ENCODE measurements around the gene SASH1.
"Not testable (repeated sequence)": the region's sequence is repeated elsewhere in the genome, so short reads cannot be mapped to it uniquely, and the experiment has no call there.

Gene SASH1

GRCh38 chr6:148580442-148580841 lies 237.8 kb downstream of the SASH1 start:
- no peak overlapping the region for H3K9ac ChIP-seq (ENCODE audit: low read length)
- H3K4me3 ChIP-seq (ENCODE audit: low read length): no peak overlapping the region
- no peak for DNase-seq (ENCODE audit: low read depth)
- peaks cover 16% of the 10 kb centered on the region for H3K9me3 ChIP-seq (ENCODE audit: control insufficient read depth, low read length)
- no peaks in the 10 kb centered on the region for H3K36me3 ChIP-seq (ENCODE audit: control insufficient read depth, insufficient read depth, low read length, severe bottlenecking)
- H3K27me3 ChIP-seq (replicated peaks; ENCODE audit: control insufficient read depth, insufficient read depth, low read length): no peaks in the 10 kb centered on the region
- H3K4me1 ChIP-seq (ENCODE audit: control insufficient read depth, insufficient read depth, low read length): no peaks in the 10 kb centered on the region

- no peak overlapping the region for H3K9ac ChIP-seq (ENCODE audit: low read length)
- H3K9me3 ChIP-seq (ENCODE audit: control insufficient read depth, low read length): peaks cover 27% of the 10 kb centered on the region
- H3K4me3 ChIP-seq (ENCODE audit: low read length): no peak overlapping the region
- no peaks in the 10 kb centered on the region for H3K4me1 ChIP-seq (ENCODE audit: control insufficient read depth, insufficient read depth, low read length)
- no peaks in the 10 kb centered on the region for H3K27me3 ChIP-seq (replicated peaks; ENCODE audit: control insufficient read depth, insufficient read depth, low read length)
- H3K36me3 ChIP-seq (ENCODE audit: control insufficient read depth, insufficient read depth, low read length, severe bottlenecking): no peaks in the 10 kb centered on the region
- DNase-seq (ENCODE audit: low read depth): no peak
These were observed 241.0 kb downstream of the SASH1 start for GRCh38 chr6:148583631-148584030.

GRCh38 chr6:148585641-148586040 lies 243.0 kb downstream of the SASH1 start:
- H3K4me1 ChIP-seq (ENCODE audit: control insufficient read depth, insufficient read depth, low read length); H3K27me3 ChIP-seq (replicated peaks; ENCODE audit: control insufficient read depth, insufficient read depth, low read length); DNase-seq (ENCODE audit: low read depth); H3K4me3 ChIP-seq (ENCODE audit: low read length); H3K36me3 ChIP-seq (ENCODE audit: control insufficient read depth, insufficient read depth, low read length, severe bottlenecking); H3K9ac ChIP-seq (ENCODE audit: low read length): not testable (repeated sequence)
- peaks cover 35% of the 10 kb centered on the region for H3K9me3 ChIP-seq (ENCODE audit: control insufficient read depth, low read length)

GRCh38 chr6:148590883-148591282 lies 248.2 kb downstream of the SASH1 start:
- Histone ChIP-seq H3K36me3 (ENCODE audit: control insufficient read depth, insufficient read depth, low read length, severe bottlenecking) (no peaks in the 10 kb centered on the region), H3K27me3 (replicated peaks; ENCODE audit: control insufficient read depth, insufficient read depth, low read length) (no peaks in the 10 kb centered on the region), H3K9me3 (ENCODE audit: control insufficient read depth, low read length) (peaks cover 15% of the 10 kb centered on the region), H3K4me1 (ENCODE audit: control insufficient read depth, insufficient read depth, low read length) (peaks cover 18% of the 10 kb centered on the region), H3K9ac (ENCODE audit: low read length) (no peak overlapping the region), H3K4me3 (ENCODE audit: low read length) (no peak overlapping the region)
- DNase-seq (ENCODE audit: low read depth): no peak

- H3K36me3 ChIP-seq (ENCODE audit: control insufficient read depth, insufficient read depth, low read length, severe bottlenecking): no peaks in the 10 kb centered on the region
- peaks cover 20% of the 10 kb centered on the region for H3K4me1 ChIP-seq (ENCODE audit: control insufficient read depth, insufficient read depth, low read length)
- H3K9ac ChIP-seq (ENCODE audit: low read length): no peak overlapping the region
- peaks cover 8% of the 10 kb centered on the region for H3K9me3 ChIP-seq (ENCODE audit: control insufficient read depth, low read length)
- H3K4me3 ChIP-seq (ENCODE audit: low read length): no peak overlapping the region
- no peak for DNase-seq (ENCODE audit: low read depth)
- H3K27me3 ChIP-seq (replicated peaks; ENCODE audit: control insufficient read depth, insufficient read depth, low read length): no peaks in the 10 kb centered on the region
These were observed 249.0 kb downstream of the SASH1 start for GRCh38 chr6:148591656-148592055.

GRCh38 chr6:148593130-148593812 lies 250.6 kb downstream of the SASH1 start:
- Histone ChIP-seq H3K4me3 (ENCODE audit: low read length) (peak overlapping the region; percentile 17), H3K4me1 (ENCODE audit: control insufficient read depth, insufficient read depth, low read length) (peaks cover 20% of the 10 kb centered on the region), H3K27me3 (replicated peaks; ENCODE audit: control insufficient read depth, insufficient read depth, low read length) (no peaks in the 10 kb centered on the region), H3K36me3 (ENCODE audit: control insufficient read depth, insufficient read depth, low read length, severe bottlenecking) (no peaks in the 10 kb centered on the region), H3K9ac (ENCODE audit: low read length) (peak overlapping the region; percentile 57), H3K9me3 (ENCODE audit: control insufficient read depth, low read length) (peaks cover 8% of the 10 kb centered on the region)
- DNase-seq (ENCODE audit: low read depth): peak; percentile 13

GRCh38 chr6:148593813-148594170 lies 251.2 kb downstream of the SASH1 start:
- H3K9me3 ChIP-seq (ENCODE audit: control insufficient read depth, low read length): peaks cover 8% of the 10 kb centered on the region
- no peak for DNase-seq (ENCODE audit: low read depth)

GRCh38 chr6:148595550-148595949 lies 252.9 kb downstream of the SASH1 start:
- Histone ChIP-seq H3K9ac (ENCODE audit: low read length) (no peak overlapping the region), H3K36me3 (ENCODE audit: control insufficient read depth, insufficient read depth, low read length, severe bottlenecking) (no peaks in the 10 kb centered on the region), H3K4me1 (ENCODE audit: control insufficient read depth, insufficient read depth, low read length) (peaks cover 20% of the 10 kb centered on the region), H3K4me3 (ENCODE audit: low read length) (no peak overlapping the region), H3K9me3 (ENCODE audit: control insufficient read depth, low read length) (no peaks in the 10 kb centered on the region), H3K27me3 (replicated peaks; ENCODE audit: control insufficient read depth, insufficient read depth, low read length) (no peaks in the 10 kb centered on the region)
- DNase-seq (ENCODE audit: low read depth): no peak

More at GRCh38 chr6:148593813-148594170, 251.2 kb downstream of the SASH1 start:
- H3K4me1 ChIP-seq (ENCODE audit: control insufficient read depth, insufficient read depth, low read length): peaks cover 20% of the 10 kb centered on the region
- H3K4me3 ChIP-seq (ENCODE audit: low read length): peak overlapping the region; percentile 17
- H3K9ac ChIP-seq (ENCODE audit: low read length): peak overlapping the region; percentile 57
- no peaks in the 10 kb centered on the region for H3K27me3 ChIP-seq (replicated peaks; ENCODE audit: control insufficient read depth, insufficient read depth, low read length)
- H3K36me3 ChIP-seq (ENCODE audit: control insufficient read depth, insufficient read depth, low read length, severe bottlenecking): no peaks in the 10 kb centered on the region

- Histone ChIP-seq H3K36me3 (ENCODE audit: control insufficient read depth, insufficient read depth, low read length, severe bottlenecking) (no peaks in the 10 kb centered on the region), H3K9me3 (ENCODE audit: control insufficient read depth, low read length) (no peaks in the 10 kb centered on the region), H3K9ac (ENCODE audit: low read length) (no peak overlapping the region), H3K4me3 (ENCODE audit: low read length) (no peak overlapping the region), H3K4me1 (ENCODE audit: control insufficient read depth, insufficient read depth, low read length) (peaks cover 20% of the 10 kb centered on the region), H3K27me3 (replicated peaks; ENCODE audit: control insufficient read depth, insufficient read depth, low read length) (no peaks in the 10 kb centered on the region)
- DNase-seq (ENCODE audit: low read depth): no peak
These were observed 254.3 kb downstream of the SASH1 start for GRCh38 chr6:148596891-148597455.

GRCh38 chr6:148598724-148599123 lies 256.1 kb downstream of the SASH1 start:
- H3K4me3 ChIP-seq (ENCODE audit: low read length): no peak overlapping the region
- H3K27me3 ChIP-seq (replicated peaks; ENCODE audit: control insufficient read depth, insufficient read depth, low read length): no peaks in the 10 kb centered on the region
- no peak for DNase-seq (ENCODE audit: low read depth)
- no peaks in the 10 kb centered on the region for H3K9me3 ChIP-seq (ENCODE audit: control insufficient read depth, low read length)
- no peak overlapping the region for H3K9ac ChIP-seq (ENCODE audit: low read length)
- peaks cover 6% of the 10 kb centered on the region for H3K4me1 ChIP-seq (ENCODE audit: control insufficient read depth, insufficient read depth, low read length)
- H3K36me3 ChIP-seq (ENCODE audit: control insufficient read depth, insufficient read depth, low read length, severe bottlenecking): no peaks in the 10 kb centered on the region

- no peak overlapping the region for H3K9ac ChIP-seq (ENCODE audit: low read length)
- DNase-seq (ENCODE audit: low read depth): peak; percentile 15
- H3K4me3 ChIP-seq (ENCODE audit: low read length): no peak overlapping the region
- no peaks in the 10 kb centered on the region for H3K9me3 ChIP-seq (ENCODE audit: control insufficient read depth, low read length)
- no peaks in the 10 kb centered on the region for H3K27me3 ChIP-seq (replicated peaks; ENCODE audit: control insufficient read depth, insufficient read depth, low read length)
- peaks cover 2% of the 10 kb centered on the region for H3K4me1 ChIP-seq (ENCODE audit: control insufficient read depth, insufficient read depth, low read length)
- no peaks in the 10 kb centered on the region for H3K36me3 ChIP-seq (ENCODE audit: control insufficient read depth, insufficient read depth, low read length, severe bottlenecking)
These were observed 257.4 kb downstream of the SASH1 start for GRCh38 chr6:148599967-148600426.
